ENCODE data around the gene CYB5R2.

CYB5R2 gene

DNA sequence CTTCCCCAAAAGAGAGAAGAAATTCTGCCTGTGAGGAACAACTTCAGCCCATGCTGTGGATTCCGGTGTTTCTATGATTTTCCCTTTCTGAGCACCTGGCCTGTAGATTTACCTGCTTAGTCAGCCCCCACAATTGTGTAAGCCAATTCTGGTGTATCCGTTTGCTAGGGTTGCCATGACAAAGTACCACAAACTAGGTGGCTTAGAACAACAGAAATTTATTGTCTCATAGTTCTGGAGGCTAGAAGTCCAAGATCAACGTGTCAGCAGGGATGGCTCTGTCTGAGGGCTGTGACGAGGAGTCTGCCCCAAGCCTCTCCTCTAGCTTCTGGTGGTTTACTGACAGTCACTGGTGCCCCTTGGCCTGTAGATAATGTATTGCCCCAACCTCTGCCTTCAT, 15.9 kb upstream of the CYB5R2 start:
- Histone ChIP-seq H3K9me3 (replicated peaks in 1 of 11) (no peaks in the 10 kb centered on the region), H3K4me2 (no peak overlapping the region), H3K9ac (no peak overlapping the region), H3K36me3 (no peaks in the 10 kb centered on the region), H4K20me1 (no peaks in the 10 kb centered on the region), H3K27ac (no peak overlapping the region), H3K4me1 (peaks cover 0 to 23% (median 0%) of the 10 kb centered on the region in 10 experiments; a peak in 5 of 20 replicates), H3K27me3 (peaks cover 0 to 11% (median 5%) of the 10 kb centered on the region in 11 experiments; a peak in 10 of 22 replicates), H3K4me3 (no peak overlapping the region)
- TF ChIP-seq Cebpa-rat (IDR thresholded peaks at IDR 0.05) = no peak

DNA sequence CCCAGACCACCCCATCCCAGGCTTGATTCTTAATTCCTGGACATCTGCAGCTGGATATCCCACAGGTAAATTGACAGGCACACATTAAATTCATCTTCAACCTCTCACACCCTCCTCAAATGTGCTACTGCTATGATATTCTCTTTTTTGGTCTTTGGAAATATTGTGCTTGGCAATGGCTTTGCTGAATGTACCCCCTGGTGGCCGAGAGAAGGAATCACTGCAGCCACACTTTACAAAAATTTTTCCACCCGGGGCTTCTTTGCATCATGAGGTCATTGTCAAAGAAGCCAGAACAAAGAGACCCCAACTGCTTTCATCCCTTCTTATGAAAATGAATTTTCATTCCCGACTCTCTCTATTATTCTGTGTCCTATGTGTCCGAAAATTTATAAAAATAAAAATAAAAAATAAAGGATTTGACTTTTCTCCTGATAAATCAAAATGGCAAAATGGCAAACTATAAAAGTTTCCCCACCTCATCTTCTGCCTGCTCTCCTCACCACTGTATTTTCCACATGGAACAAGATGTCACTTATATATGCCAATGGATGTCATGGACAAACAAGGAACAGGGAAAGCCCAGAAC, 15.0 kb upstream of the CYB5R2 start:
- TF ChIP-seq Cebpa-rat (IDR thresholded peaks at IDR 0.05) = no peak
- Histone ChIP-seq H3K4me3 (no peak overlapping the region), H3K27me3 (0 out of 22 replicates have a peak, but pooled peaks cover 0 to 2% (median 0%) of the 10 kb centered on the region in 11 experiments), H3K4me2 (peak overlapping the region in 3 of 11 experiments; percentile 2 to 55 (median 53); a peak in 4 of 22 replicates), H3K36me3 (no peaks in the 10 kb centered on the region), H3K4me1 (peaks cover 0 to 23% (median 0%) of the 10 kb centered on the region in 10 experiments; a peak in 5 of 20 replicates), H3K27ac (no peak overlapping the region), H3K9ac (no peak overlapping the region), H3K9me3 (replicated peaks in 1 of 11) (no peaks in the 10 kb centered on the region), H4K20me1 (no peaks in the 10 kb centered on the region)

DNA sequence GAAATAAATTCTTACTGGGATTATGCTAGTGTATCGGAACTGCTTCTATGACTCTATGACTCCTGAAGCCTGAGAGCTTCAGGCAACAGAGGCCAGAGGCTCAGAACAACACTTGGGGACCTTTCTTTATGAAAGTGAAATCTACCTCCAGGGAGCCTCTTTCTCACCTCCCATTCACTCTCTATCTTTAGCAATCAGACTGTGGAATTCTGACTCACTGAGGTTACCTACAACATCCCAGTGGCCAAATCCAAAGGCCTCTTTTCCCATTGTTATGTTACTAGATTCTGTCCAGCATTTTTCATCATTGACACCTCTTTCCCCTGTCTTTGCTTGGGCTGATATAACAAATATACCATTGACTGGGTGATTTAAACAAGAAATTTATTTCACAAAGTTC, 14.1 kb upstream of the CYB5R2 start:
- Histone ChIP-seq H3K4me2 (peak overlapping the region in 2 of 11 experiments; percentile 53 to 55; a peak in 3 of 22 replicates), H3K9me3 (replicated peaks in 1 of 11) (no peaks in the 10 kb centered on the region), H3K27me3 (no peaks in the 10 kb centered on the region), H3K9ac (no peak overlapping the region), H3K27ac (no peak overlapping the region), H3K36me3 (no peaks in the 10 kb centered on the region), H4K20me1 (no peaks in the 10 kb centered on the region), H3K4me1 (peaks cover 0 to 23% (median 0%) of the 10 kb centered on the region in 10 experiments; a peak in 5 of 20 replicates), H3K4me3 (no peak overlapping the region)
- no peak for TF ChIP-seq Cebpa-rat (IDR thresholded peaks at IDR 0.05)

DNA sequence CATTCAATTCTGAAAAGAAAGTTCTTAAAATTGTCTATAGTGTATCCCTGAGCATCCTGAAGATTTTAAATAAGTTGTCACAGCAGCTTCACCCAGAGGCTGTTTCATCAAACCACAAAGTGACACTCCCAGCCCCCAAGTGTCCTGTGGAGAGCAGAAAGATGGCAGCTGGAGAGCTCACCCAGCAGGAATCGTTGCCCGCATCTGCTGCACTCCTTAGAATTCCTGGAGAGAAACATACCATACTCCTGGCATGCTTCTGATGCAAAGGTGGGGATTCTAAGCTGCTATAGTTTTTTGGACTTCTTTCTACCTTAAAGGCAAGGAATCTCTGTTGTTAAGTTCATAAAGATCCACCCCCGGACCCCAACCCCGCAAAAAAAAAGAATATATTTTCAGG, 13.5 kb upstream of the CYB5R2 start:
- H3K4me1 ChIP-seq = peaks cover 0 to 22% (median 0%) of the 10 kb centered on the region in 10 experiments; a peak in 5 of 20 replicates
- H3K4me3 ChIP-seq = no peak overlapping the region
- H3K27me3 ChIP-seq = no peaks in the 10 kb centered on the region
- no peak overlapping the region for H3K4me2 ChIP-seq
- H3K9me3 ChIP-seq (replicated peaks in 1 of 11) = no peaks in the 10 kb centered on the region
- H3K9ac ChIP-seq = no peak overlapping the region
- no peak overlapping the region for H3K27ac ChIP-seq
- no peaks in the 10 kb centered on the region for H3K36me3 ChIP-seq
- TF ChIP-seq Cebpa-rat (IDR thresholded peaks at IDR 0.05) = no peak
- no peaks in the 10 kb centered on the region for H4K20me1 ChIP-seq

DNA sequence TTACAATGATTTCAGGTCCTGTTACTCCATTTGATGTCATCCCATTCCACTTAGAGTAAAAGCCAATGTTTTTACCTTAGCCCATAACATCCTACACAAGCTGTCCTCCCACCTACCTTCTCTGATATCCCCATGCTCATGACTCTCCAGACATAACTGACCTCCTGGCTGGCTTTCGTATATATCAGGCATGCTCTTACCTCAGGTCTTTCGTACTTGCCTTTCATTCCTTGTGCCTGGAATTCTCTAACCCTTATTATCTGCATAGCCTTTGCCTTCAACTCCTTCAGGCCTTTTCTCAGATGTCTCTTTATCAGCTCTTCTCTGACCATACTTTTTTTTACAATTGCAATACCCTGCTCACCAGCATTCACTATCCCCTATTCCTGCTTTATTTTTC, 10.3 kb upstream of the CYB5R2 start:
- Histone ChIP-seq H3K4me1 (peaks cover 0 to 31% (median 0%) of the 10 kb centered on the region in 10 experiments; a peak in 6 of 20 replicates), H3K4me2 (no peak overlapping the region), H3K9me3 (replicated peaks in 1 of 11) (peaks cover 0 to 11% (median 0%) of the 10 kb centered on the region in 11 experiments; a peak in 5 of 22 replicates), H3K9ac (no peak overlapping the region), H3K27me3 (no peaks in the 10 kb centered on the region), H3K4me3 (no peak overlapping the region), H3K36me3 (no peaks in the 10 kb centered on the region), H3K27ac (no peak overlapping the region), H4K20me1 (no peaks in the 10 kb centered on the region)
- TF ChIP-seq Cebpa-rat (IDR thresholded peaks at IDR 0.05) = no peak

GRCh38 chr11:7677796-7678201, 4.5 kb upstream of the CYB5R2 start:
- Histone ChIP-seq H3K9me3 (replicated peaks in 1 of 11) (peaks cover 6 to 64% (median 23%) of the 10 kb centered on the region in 11 experiments; a peak in 19 of 22 replicates), H3K4me2 (peak overlapping the region in 3 of 11 experiments; percentile 8 to 57 (median 52); a peak in 5 of 22 replicates), H3K36me3 (no peaks in the 10 kb centered on the region), H3K27me3 (no peaks in the 10 kb centered on the region), H4K20me1 (no peaks in the 10 kb centered on the region), H3K27ac (peak overlapping the region in 5 of 11 experiments; percentile 32 to 90 (median 72); a peak in 12 of 22 replicates), H3K4me1 (peaks cover 0 to 44% (median 0%) of the 10 kb centered on the region in 10 experiments; a peak in 6 of 20 replicates), H3K9ac (peak overlapping the region in 4 of 11 experiments; percentile 9 to 75 (median 58); a peak in 8 of 22 replicates), H3K4me3 (no peak overlapping the region)
- no peak for TF ChIP-seq Cebpa-rat (IDR thresholded peaks at IDR 0.05)

DNA sequence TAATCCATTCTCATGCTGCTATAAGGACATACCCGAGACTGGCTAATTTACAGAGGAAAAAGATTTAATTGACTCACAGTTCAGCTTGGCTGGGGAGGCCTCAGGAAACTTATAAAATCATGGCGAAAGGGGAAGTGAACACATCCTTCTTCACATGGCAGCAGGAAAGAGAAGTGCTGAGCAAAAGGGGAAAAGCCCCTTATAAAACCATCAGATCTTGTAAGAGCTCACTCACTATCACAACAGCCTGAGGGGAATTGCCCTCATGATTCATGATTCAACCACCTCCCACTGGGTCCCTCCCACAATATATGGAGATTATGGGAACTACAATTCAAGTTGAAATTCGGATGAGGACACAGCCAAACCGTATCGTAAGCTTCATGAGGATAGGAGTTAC, 3.8 kb upstream of the CYB5R2 start:
- Histone ChIP-seq H3K27me3 (no peaks in the 10 kb centered on the region), H3K9ac (peak overlapping the region in 4 of 11 experiments; percentile 9 to 75 (median 58); a peak in 7 of 22 replicates), H3K4me2 (peak overlapping the region in 3 of 11 experiments; percentile 6 to 57 (median 52); a peak in 4 of 22 replicates), H4K20me1 (no peaks in the 10 kb centered on the region), H3K4me3 (no peak overlapping the region), H3K4me1 (peaks cover 0 to 51% (median 0%) of the 10 kb centered on the region in 10 experiments; a peak in 7 of 20 replicates), H3K9me3 (replicated peaks in 1 of 11) (peaks cover 6 to 64% (median 23%) of the 10 kb centered on the region in 11 experiments; a peak in 19 of 22 replicates), H3K36me3 (no peaks in the 10 kb centered on the region), H3K27ac (peak overlapping the region in 5 of 11 experiments; percentile 32 to 90 (median 72); a peak in 11 of 22 replicates)
- no peak for TF ChIP-seq Cebpa-rat (IDR thresholded peaks at IDR 0.05)

GRCh38 chr11:7675631-7676030, 2.3 kb upstream of the CYB5R2 start:
- H3K36me3 ChIP-seq = no peaks in the 10 kb centered on the region
- no peaks in the 10 kb centered on the region for H4K20me1 ChIP-seq
- H3K4me2 ChIP-seq = peak overlapping the region in 3 of 11 experiments; percentile 5 to 34 (median 31); a peak in 2 of 22 replicates
- H3K27ac ChIP-seq = peak overlapping the region in 2 of 11 experiments; percentile 89 to 90; a peak in 4 of 22 replicates
- peaks cover 6 to 64% (median 23%) of the 10 kb centered on the region in 11 experiments; a peak in 19 of 22 replicates for H3K9me3 ChIP-seq (replicated peaks in 1 of 11)
- H3K4me3 ChIP-seq = no peak overlapping the region
- TF ChIP-seq Cebpa-rat (IDR thresholded peaks at IDR 0.05) = no peak
- H3K9ac ChIP-seq = no peak overlapping the region
- H3K27me3 ChIP-seq = no peaks in the 10 kb centered on the region
- peaks cover 0 to 66% (median 0%) of the 10 kb centered on the region in 10 experiments; a peak in 7 of 20 replicates for H3K4me1 ChIP-seq

GRCh38 chr11:7673724-7674434, 579 bp upstream of the CYB5R2 start:
- H3K4me2 ChIP-seq = no peak overlapping the region
- no peak overlapping the region for H3K4me3 ChIP-seq
- H3K36me3 ChIP-seq = no peaks in the 10 kb centered on the region
- no peak overlapping the region for H3K9ac ChIP-seq
- peaks cover 0 to 60% (median 0%) of the 10 kb centered on the region in 10 experiments; a peak in 7 of 20 replicates for H3K4me1 ChIP-seq
- no peak for TF ChIP-seq Cebpa-rat (IDR thresholded peaks at IDR 0.05)
- peaks cover 6 to 57% (median 23%) of the 10 kb centered on the region in 11 experiments; a peak in 19 of 22 replicates for H3K9me3 ChIP-seq (replicated peaks in 1 of 11)
- no peak overlapping the region for H3K27ac ChIP-seq
- no peaks in the 10 kb centered on the region for H4K20me1 ChIP-seq
- no peaks in the 10 kb centered on the region for H3K27me3 ChIP-seq
